GM23338 (cell line): Measurements from ENCODE around the gene FUT8.

ENCODE experiments used
- CREB1 ChIP-seq: fragments of 250-450 bp; sonication (Bioruptor Pico); IDR thresholded peaks from 2 replicates; pipeline ENCODE4 v1.5.0; 2020; ENCODE audit warnings: low read depth, mild to moderate bottlenecking, moderate library complexity
- ETS1 ChIP-seq: IDR thresholded peaks from 2 replicates; pipeline ENCODE4 v1.6.1; 2016; ENCODE audit warnings: antibody characterized with exemption
- EZH2 ChIP-seq: fragments of 200-600 bp; sonication (generic); IDR thresholded peaks from one replicate; pipeline ENCODE4 v1.8.0; 2017; ENCODE audit warnings: antibody characterized with exemption, mild to moderate bottlenecking, low read depth; ENCODE audit not compliant: unreplicated experiment
- EZH2phosphoT487 ChIP-seq: fragments of 200-600 bp; sonication (generic); IDR thresholded peaks from one replicate; pipeline ENCODE4 v1.8.1; 2018; ENCODE audit warnings: antibody characterized with exemption; ENCODE audit not compliant: unreplicated experiment
- JUNB ChIP-seq: IDR thresholded peaks from one replicate; pipeline ENCODE4 v1.6.1; 2016; ENCODE audit warnings: antibody characterized with exemption; ENCODE audit not compliant: unreplicated experiment
- POLR2AphosphoS5 ChIP-seq: IDR thresholded peaks from 2 replicates; pipeline ENCODE4 v1.6.1; 2016; ENCODE audit warnings: antibody characterized with exemption, low read depth
- STAT1 ChIP-seq: IDR thresholded peaks from one replicate; pipeline ENCODE4 v1.6.1; 2016; ENCODE audit warnings: antibody characterized with exemption; ENCODE audit not compliant: unreplicated experiment
- ZNF331 ChIP-seq: fragments of 250-450 bp; sonication (Bioruptor Pico); IDR thresholded peaks from 2 replicates; pipeline ENCODE4 v1.5.0; 2020; ENCODE audit warnings: low read depth, mild to moderate bottlenecking, moderate library complexity
- TF ChIP-seq, protein P1 (sequence below): IDR thresholded peaks from one replicate; pipeline ENCODE4 v1.6.1; 2018; ENCODE audit warnings: antibody characterized with exemption; ENCODE audit not compliant: unreplicated experiment
- TF ChIP-seq, protein P2 (sequence below), 2 experiments: fragments of 200-600 bp in 1 of 2; sonication (generic) in 1 of 2; conservative IDR thresholded peaks; 2 replicates each; pipeline versions ENCODE4 v1.5.1 to v1.6.1; 2016 to 2017; ENCODE audit warnings: antibody characterized with exemption in 2 of 2, low read depth in 2 of 2, mild to moderate bottlenecking in 2 of 2, moderate library complexity in 1 of 2

GRCh38 chr14:65772921-65773574 lies 360.5 kb downstream of the FUT8 start:
- TF ChIP-seq, protein P1, sequence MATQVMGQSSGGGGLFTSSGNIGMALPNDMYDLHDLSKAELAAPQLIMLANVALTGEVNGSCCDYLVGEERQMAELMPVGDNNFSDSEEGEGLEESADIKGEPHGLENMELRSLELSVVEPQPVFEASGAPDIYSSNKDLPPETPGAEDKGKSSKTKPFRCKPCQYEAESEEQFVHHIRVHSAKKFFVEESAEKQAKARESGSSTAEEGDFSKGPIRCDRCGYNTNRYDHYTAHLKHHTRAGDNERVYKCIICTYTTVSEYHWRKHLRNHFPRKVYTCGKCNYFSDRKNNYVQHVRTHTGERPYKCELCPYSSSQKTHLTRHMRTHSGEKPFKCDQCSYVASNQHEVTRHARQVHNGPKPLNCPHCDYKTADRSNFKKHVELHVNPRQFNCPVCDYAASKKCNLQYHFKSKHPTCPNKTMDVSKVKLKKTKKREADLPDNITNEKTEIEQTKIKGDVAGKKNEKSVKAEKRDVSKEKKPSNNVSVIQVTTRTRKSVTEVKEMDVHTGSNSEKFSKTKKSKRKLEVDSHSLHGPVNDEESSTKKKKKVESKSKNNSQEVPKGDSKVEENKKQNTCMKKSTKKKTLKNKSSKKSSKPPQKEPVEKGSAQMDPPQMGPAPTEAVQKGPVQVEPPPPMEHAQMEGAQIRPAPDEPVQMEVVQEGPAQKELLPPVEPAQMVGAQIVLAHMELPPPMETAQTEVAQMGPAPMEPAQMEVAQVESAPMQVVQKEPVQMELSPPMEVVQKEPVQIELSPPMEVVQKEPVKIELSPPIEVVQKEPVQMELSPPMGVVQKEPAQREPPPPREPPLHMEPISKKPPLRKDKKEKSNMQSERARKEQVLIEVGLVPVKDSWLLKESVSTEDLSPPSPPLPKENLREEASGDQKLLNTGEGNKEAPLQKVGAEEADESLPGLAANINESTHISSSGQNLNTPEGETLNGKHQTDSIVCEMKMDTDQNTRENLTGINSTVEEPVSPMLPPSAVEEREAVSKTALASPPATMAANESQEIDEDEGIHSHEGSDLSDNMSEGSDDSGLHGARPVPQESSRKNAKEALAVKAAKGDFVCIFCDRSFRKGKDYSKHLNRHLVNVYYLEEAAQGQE: no peak
- TF ChIP-seq EZH2phosphoT487 (no peak), EZH2 (no peak), JUNB (no peak), POLR2AphosphoS5 (no peak), CREB1 (no peak), STAT1 (no peak), ETS1 (no peak), ZNF331 (CRISPR knock-in tag) (no peak)
- TF ChIP-seq, protein P2, sequence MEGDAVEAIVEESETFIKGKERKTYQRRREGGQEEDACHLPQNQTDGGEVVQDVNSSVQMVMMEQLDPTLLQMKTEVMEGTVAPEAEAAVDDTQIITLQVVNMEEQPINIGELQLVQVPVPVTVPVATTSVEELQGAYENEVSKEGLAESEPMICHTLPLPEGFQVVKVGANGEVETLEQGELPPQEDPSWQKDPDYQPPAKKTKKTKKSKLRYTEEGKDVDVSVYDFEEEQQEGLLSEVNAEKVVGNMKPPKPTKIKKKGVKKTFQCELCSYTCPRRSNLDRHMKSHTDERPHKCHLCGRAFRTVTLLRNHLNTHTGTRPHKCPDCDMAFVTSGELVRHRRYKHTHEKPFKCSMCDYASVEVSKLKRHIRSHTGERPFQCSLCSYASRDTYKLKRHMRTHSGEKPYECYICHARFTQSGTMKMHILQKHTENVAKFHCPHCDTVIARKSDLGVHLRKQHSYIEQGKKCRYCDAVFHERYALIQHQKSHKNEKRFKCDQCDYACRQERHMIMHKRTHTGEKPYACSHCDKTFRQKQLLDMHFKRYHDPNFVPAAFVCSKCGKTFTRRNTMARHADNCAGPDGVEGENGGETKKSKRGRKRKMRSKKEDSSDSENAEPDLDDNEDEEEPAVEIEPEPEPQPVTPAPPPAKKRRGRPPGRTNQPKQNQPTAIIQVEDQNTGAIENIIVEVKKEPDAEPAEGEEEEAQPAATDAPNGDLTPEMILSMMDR (conservative IDR thresholded peaks at IDR 0.05; ENCODE audit: low read depth in 2 of 2): no peak
